ENCODE measurements around the gene ALDH8A1.

DNA sequence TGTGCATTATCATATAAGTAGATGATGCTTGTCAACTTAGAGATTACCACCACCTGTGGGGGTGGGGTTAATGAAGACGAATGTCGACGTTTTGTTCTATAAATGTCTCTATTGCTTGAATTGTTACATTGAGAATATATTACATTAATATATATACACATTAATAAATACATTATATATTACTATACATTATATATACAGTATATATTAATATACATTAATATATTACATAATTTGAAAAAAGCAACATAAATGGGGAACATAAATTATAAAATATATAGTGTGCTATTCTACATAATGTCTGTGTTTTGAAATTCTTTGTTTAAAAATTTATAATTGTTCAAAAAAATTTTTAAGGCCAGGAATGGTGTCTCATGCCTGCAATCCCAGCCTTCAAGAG is 81.1 kb downstream of the ALDH8A1 start:
- no peak for TF ChIP-seq POLR2A (IDR thresholded peaks at IDR 0.05; ENCODE audit: low read length)
- no peak for TF ChIP-seq GATA1 (IDR thresholded peaks at IDR 0.05; ENCODE audit: low read depth, low read length)

All from erythroblast (primary cell).